Measurements from ENCODE around the gene MDGA2.

- no peak for TF ChIP-seq CTCF (IDR thresholded peaks at IDR 0.05; ENCODE audit: insufficient read depth, low read depth, low read length)
- TF ChIP-seq EZH2 (IDR thresholded peaks at IDR 0.05; ENCODE audit: insufficient read depth, low read length) = no peak
These were observed 474.7 kb downstream of the MDGA2 start for GRCh38 chr14:47200740-47201139.
